ENCODE measurements around the gene KIR3DL2. TPM values are rescaled to one million over a fixed set of nuclear protein-coding genes. Genes with fewer than 3 reads are reported as not detected.
"Not testable (repeated sequence)": the region's sequence is repeated elsewhere in the genome, so short reads cannot be mapped to it uniquely, and the experiment has no call there.

Gene KIR3DL2
- total RNA-seq, 4 donors from 2014 or later = not detected

DNA sequence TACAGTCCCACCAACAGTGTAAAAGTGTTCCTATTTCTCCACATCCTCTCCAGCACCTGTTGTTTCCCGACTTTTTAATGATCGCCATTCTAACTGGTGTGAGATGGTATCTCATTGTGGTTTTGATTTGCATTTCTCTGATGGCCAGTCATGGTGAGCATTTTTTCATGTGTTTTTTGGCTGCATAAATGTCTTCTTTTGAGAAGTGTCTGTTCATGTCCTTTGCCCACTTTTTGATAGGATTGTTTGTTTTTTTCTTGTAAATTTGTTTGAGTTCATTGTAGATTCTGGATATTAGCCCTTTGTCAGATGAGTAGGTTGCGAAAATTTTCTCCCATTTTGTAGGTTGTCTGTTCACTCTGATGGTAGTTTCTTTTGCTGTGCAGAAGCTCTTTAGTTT, 13.2 kb downstream of the KIR3DL2 start:
- intact Hi-C loops (cut with DNase I; ENCODE audit: low total_unique reads); H3K36me3 ChIP-seq; H3K4me3 ChIP-seq; H3K27ac ChIP-seq; H3K4me1 ChIP-seq; DNase-seq; in situ Hi-C loops (cut with MboI; ENCODE audit: low pct_ligation_motif_present in 1 of 4, low pct_unique_long_range_greater_than_20kb in 1 of 4, low sequenced_read_pairs in 3 of 4); H3K27me3 ChIP-seq; H3K9me3 ChIP-seq: not testable (repeated sequence)
- WGBS, 2 donors (ENCODE audit: low coverage in 1 of 2) = 80 to 95% methylated on average over 1 to 2 of the region's 3 CpGs

DNA sequence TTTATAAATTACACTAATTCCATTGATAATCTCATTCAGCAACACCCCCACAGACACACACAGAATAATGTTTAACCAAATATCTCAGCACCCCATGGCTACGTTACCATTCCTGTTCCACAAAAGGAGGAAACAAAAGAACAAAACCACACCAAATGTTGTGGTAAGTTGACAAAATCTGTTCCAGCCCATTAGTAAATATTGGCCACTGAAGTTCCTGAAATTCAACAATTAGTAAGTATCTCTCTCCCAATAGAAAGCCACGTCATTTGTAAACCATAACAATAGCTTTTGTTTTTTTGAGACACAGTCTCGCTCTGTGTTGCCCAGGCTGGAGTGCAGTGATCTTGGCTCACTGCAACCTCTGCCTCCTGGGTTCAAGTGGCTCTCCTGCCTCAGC, 21.5 kb downstream of the KIR3DL2 start:
- Histone ChIP-seq H3K4me1 (no peaks in the 10 kb centered on the region), H3K27me3 (no peaks in the 10 kb centered on the region), H3K27ac (no peak overlapping the region), H3K4me3 (no peak overlapping the region), H3K36me3 (no peaks in the 10 kb centered on the region), H3K9me3 (no peaks in the 10 kb centered on the region)
- TF ChIP-seq POLR2A (IDR thresholded peaks at IDR 0.05) (no peak), POLR2AphosphoS5 (IDR thresholded peaks at IDR 0.05) (no peak), EP300 (IDR thresholded peaks at IDR 0.05; ENCODE audit: low read depth) (no peak), CTCF (IDR thresholded peaks at IDR 0.05) (no peak)
- WGBS, 2 donors (ENCODE audit: low coverage in 1 of 2) = 52% methylated on average over 3 of the region's 3 CpGs; no CpG with 5 or more reads in 1 of the 2 donors
- intact Hi-C loops (cut with DNase I; ENCODE audit: low total_unique reads) = no loop called here
- DNase-seq = no peak
- in situ Hi-C loops (cut with MboI; ENCODE audit: low pct_ligation_motif_present in 1 of 4, low pct_unique_long_range_greater_than_20kb in 1 of 4, low sequenced_read_pairs in 3 of 4) = no loop called here

DNA sequence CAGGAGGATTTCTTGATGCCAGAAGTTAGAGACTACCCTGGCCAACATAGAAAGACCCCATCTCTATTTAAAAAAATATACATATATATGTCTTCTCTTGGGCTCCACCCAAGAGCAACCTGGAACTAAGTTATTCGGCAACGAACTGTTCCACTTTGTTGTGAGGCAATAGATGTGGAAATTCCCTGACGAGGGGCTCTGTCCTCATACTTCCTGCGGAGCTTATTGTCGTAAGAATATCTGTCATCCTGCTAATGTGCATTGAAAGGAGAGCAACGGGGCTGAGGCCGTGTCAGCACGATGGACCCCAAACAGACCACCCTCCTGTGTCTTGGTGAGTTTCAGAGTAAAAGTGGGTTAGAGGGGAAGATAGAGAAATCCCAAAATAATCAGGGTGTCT, 23.7 kb downstream of the KIR3DL2 start, which contains the start of gene FCAR:
FCAR (plus strand) TSS at position 246 of the 400 bp plus-strand sequence; CDS start at position 301, 55 bp downstream.
- Histone ChIP-seq H3K9me3 (no peaks in the 10 kb centered on the region), H3K4me3 (no peak within 1 kb of the TSS), H3K27ac (no peak within 1 kb of the TSS), H3K4me1 (no peaks in the 10 kb centered on the region), H3K27me3 (no peaks in the 10 kb centered on the region), H3K36me3 (no peaks in the 10 kb centered on the region)
- TF ChIP-seq POLR2A (IDR thresholded peaks at IDR 0.05) (no peak), POLR2AphosphoS5 (IDR thresholded peaks at IDR 0.05) (no peak), EP300 (IDR thresholded peaks at IDR 0.05; ENCODE audit: low read depth) (no peak)
- in situ Hi-C loops (cut with MboI; ENCODE audit: low pct_ligation_motif_present in 1 of 4, low pct_unique_long_range_greater_than_20kb in 1 of 4, low sequenced_read_pairs in 3 of 4) (no loop called here), intact Hi-C loops (cut with DNase I; ENCODE audit: low total_unique reads) (no loop called here)
- 80 to 100% methylated on average over 2 to 8 of the region's 8 CpGs for WGBS, 2 donors (ENCODE audit: low coverage in 1 of 2)
- no peak for DNase-seq

DNA sequence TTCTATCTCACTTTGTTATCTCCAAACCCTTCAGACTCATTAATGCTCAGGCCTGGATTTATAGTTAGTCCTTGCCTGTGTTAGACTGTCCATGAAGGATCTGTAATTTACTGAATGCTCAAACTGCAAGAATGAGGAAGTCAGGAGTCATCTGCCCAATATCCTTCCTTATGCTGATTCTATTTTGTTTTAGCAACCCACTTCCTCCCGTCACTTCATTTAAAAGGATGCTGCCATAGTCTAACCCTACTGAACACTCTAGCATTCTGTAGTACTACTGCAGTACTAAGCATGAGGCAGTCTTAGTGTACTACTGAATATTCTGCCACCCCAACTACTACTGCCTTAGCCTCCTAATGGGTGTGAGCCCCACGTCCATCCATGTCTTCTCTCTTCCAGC, 25.3 kb downstream of the KIR3DL2 start:
- intact Hi-C loops (cut with DNase I; ENCODE audit: low total_unique reads) = no loop called here

GRCh38 chr19:54877471-54877870, 27.2 kb downstream of the KIR3DL2 start:
- no peaks in the 10 kb centered on the region for H3K36me3 ChIP-seq
- 45 to 53% methylated on average over 3 of the region's 3 CpGs for WGBS, 2 donors (ENCODE audit: low coverage in 1 of 2)
- DNase-seq = no peak
- H3K4me1 ChIP-seq = no peaks in the 10 kb centered on the region
- no peak overlapping the region for H3K4me3 ChIP-seq
- TF ChIP-seq CTCF (IDR thresholded peaks at IDR 0.05) (no peak), POLR2AphosphoS5 (IDR thresholded peaks at IDR 0.05) (no peak), EP300 (IDR thresholded peaks at IDR 0.05; ENCODE audit: low read depth) (no peak), POLR2A (IDR thresholded peaks at IDR 0.05) (no peak)
- no peak overlapping the region for H3K27ac ChIP-seq
- no peaks in the 10 kb centered on the region for H3K9me3 ChIP-seq
- intact Hi-C loops (cut with DNase I; ENCODE audit: low total_unique reads) (no loop called here), in situ Hi-C loops (cut with MboI; ENCODE audit: low pct_ligation_motif_present in 1 of 4, low pct_unique_long_range_greater_than_20kb in 1 of 4, low sequenced_read_pairs in 3 of 4) (no loop called here)
- peaks cover 13% of the 10 kb centered on the region for H3K27me3 ChIP-seq

More for the DNA sequence above, 25.3 kb downstream of the KIR3DL2 start:
- H3K27ac ChIP-seq = no peak overlapping the region
- in situ Hi-C loops (cut with MboI; ENCODE audit: low pct_ligation_motif_present in 1 of 4, low pct_unique_long_range_greater_than_20kb in 1 of 4, low sequenced_read_pairs in 3 of 4) = no loop called here
- H3K4me3 ChIP-seq = no peak overlapping the region
- H3K36me3 ChIP-seq = no peaks in the 10 kb centered on the region
- H3K9me3 ChIP-seq = no peaks in the 10 kb centered on the region
- TF ChIP-seq EP300 (IDR thresholded peaks at IDR 0.05; ENCODE audit: low read depth) (no peak), POLR2AphosphoS5 (IDR thresholded peaks at IDR 0.05) (no peak), CTCF (IDR thresholded peaks at IDR 0.05) (no peak), POLR2A (IDR thresholded peaks at IDR 0.05) (no peak)
- H3K4me1 ChIP-seq = no peaks in the 10 kb centered on the region
- no peaks in the 10 kb centered on the region for H3K27me3 ChIP-seq
- 16 to 42% methylated on average over 2 of the region's 2 CpGs for WGBS, 2 donors (ENCODE audit: low coverage in 1 of 2)
- DNase-seq = no peak
